Esophagus squamous epithelium (tissue), 4 donors: Measurements from ENCODE around the gene NUTF2.

Experiments
- POLR2A ChIP-seq, 4 donors: fragments of 450-650 bp; IDR thresholded peaks; one replicate each; pipeline ENCODE4 v1.6.1; 2017; ENCODE audit warnings: antibody characterized with exemption in 4 of 4, mild to moderate bottlenecking in 4 of 4, moderate library complexity in 3 of 4
- TF ChIP-seq, protein P1 (sequence below), 6 experiments: fragments of 450-650 bp in 4 of 6; fragments of 200-600 bp in 2 of 6; sonication (generic) in 2 of 6; IDR thresholded peaks; one replicate each; pipeline ENCODE4 v1.5.1; 2016 to 2019; ENCODE audit warnings: antibody characterized with exemption in 6 of 6, mild to moderate bottlenecking in 4 of 6, moderate library complexity in 4 of 6

GRCh38 chr16:67915831-67916723, 69.3 kb downstream of the NUTF2 start:
- TF ChIP-seq, protein P1, sequence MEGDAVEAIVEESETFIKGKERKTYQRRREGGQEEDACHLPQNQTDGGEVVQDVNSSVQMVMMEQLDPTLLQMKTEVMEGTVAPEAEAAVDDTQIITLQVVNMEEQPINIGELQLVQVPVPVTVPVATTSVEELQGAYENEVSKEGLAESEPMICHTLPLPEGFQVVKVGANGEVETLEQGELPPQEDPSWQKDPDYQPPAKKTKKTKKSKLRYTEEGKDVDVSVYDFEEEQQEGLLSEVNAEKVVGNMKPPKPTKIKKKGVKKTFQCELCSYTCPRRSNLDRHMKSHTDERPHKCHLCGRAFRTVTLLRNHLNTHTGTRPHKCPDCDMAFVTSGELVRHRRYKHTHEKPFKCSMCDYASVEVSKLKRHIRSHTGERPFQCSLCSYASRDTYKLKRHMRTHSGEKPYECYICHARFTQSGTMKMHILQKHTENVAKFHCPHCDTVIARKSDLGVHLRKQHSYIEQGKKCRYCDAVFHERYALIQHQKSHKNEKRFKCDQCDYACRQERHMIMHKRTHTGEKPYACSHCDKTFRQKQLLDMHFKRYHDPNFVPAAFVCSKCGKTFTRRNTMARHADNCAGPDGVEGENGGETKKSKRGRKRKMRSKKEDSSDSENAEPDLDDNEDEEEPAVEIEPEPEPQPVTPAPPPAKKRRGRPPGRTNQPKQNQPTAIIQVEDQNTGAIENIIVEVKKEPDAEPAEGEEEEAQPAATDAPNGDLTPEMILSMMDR (IDR thresholded peaks at IDR 0.05), result no peak
- TF ChIP-seq POLR2A (IDR thresholded peaks at IDR 0.05), result no peak
